Pancreas (tissue), 10 donors: ENCODE data around the gene TRPC4AP. TPM values are rescaled to one million over a fixed set of nuclear protein-coding genes. Genes with fewer than 3 reads are reported as not detected.

ENCODE experiments used
- ATAC-seq, 4 donors: fragments of 200-7000 bp; cut with Tn5 transposase; one replicate each; pipeline versions ENCODE4 v1.8.0 to v1.9.1; 2020; ENCODE audit warnings: mild to moderate bottlenecking in 4 of 4, moderate library complexity in 4 of 4
- DNase-seq, 6 donors: peaks; one replicate each; pipeline ENCODE4 v3.0.0-alpha.2; 2020
- FAIRE-seq: peaks from 2 replicates; lab custom pipeline; 2012; peaks lifted over from hg19 to GRCh38; lab: Jason Lieb, UNC
- H3K27ac ChIP-seq, 4 donors: fragments of 200-600 bp; sonication (generic); 1 replicate in 3 of 4; 2 replicates in 1 of 4; pipeline versions ENCODE4 v1.5.0 to v1.8.0; 2020
- H3K27me3 ChIP-seq, 4 donors: fragments of 200-600 bp; one replicate each; pipeline ENCODE4 v1.8.0; 2021
- H3K36me3 ChIP-seq, 3 donors: fragments of 200-600 bp; sonication (generic) in 1 of 3; one replicate each; pipeline versions ENCODE4 v1.5.0 to v1.8.0; 2020 to 2021
- H3K4me1 ChIP-seq, 3 donors: fragments of 200-600 bp; one replicate each; pipeline ENCODE4 v1.8.0; 2021
- H3K4me3 ChIP-seq, 4 donors: fragments of 200-600 bp; sonication (generic) in 2 of 4; one replicate each; pipeline versions ENCODE4 v1.5.0 to v1.8.0; 2020 to 2021
- H3K9me3 ChIP-seq, 4 donors: fragments of 200-600 bp; one replicate each; pipeline ENCODE4 v1.8.0; 2021
- CTCF ChIP-seq, 4 donors: fragments of 200-600 bp; sonication (generic) in 3 of 4; IDR thresholded peaks; one replicate each; pipeline versions ENCODE4 v1.5.0 to v1.8.0; 2021; ENCODE audit warnings: antibody characterized with exemption in 4 of 4
- WGBS, 2 donors: extraction: QIAGEN DNeasy Blood & Tissue Kit; methylation state at CpG; one replicate each; pipeline ENCODE4 v1.1.7; 2013; 5-methylcytosine and 5-hydroxymethylcytosine counted together
- intact Hi-C, 3 donors: fragments of 100-400 bp; cut with DNase I; formaldehyde crosslinking; loops; one replicate each; pipeline versions ENCODE4 v1.11.1 to v1.14.2; 2022
- polyA plus RNA-seq, 2 donors: library from polyadenylated mRNA; stranded (reverse); fragments of 200-250 nt; gene quantifications; one replicate each; pipeline ENCODE4 v1.2.3, GENCODE V29; 2013
- total RNA-seq, 6 donors: library from RNA; stranded (reverse); fragmentation: NEBNext Ultra II Directional in 4 of 6; extraction: Animal tissue kit (Norgen Biotek cat#: 25700) in 4 of 6; gene quantifications; one replicate each; pipeline versions ENCODE4 v1.2.1 to v1.2.4, GENCODE V29; 2021 to 2023
- donor health status: healthy with polysubstance abuse.
- donor health status: DM: no; HTN: no; CAD: no; lungs with moderate emphysema.
- donor health status: DM: no; HTN: no; CAD: no.
- donor health status: control.
- donor health status: control.
- donor health status: Bipolar disorder and iron deficiency.
- donor health status: DM: yes; HTN: yes; CAD: no.
- donor health status: DM: no; HTN: no; CAD: no.
- donor health status: DM: no; HTN: no; CAD: no.
- donor health status: DM: yes; HTN: yes; CAD: no.

The TRPC4AP gene
- total and polyA plus RNA-seq, 8 donors: 30.7 to 43.1 (median 34.0) TPM

DNA sequence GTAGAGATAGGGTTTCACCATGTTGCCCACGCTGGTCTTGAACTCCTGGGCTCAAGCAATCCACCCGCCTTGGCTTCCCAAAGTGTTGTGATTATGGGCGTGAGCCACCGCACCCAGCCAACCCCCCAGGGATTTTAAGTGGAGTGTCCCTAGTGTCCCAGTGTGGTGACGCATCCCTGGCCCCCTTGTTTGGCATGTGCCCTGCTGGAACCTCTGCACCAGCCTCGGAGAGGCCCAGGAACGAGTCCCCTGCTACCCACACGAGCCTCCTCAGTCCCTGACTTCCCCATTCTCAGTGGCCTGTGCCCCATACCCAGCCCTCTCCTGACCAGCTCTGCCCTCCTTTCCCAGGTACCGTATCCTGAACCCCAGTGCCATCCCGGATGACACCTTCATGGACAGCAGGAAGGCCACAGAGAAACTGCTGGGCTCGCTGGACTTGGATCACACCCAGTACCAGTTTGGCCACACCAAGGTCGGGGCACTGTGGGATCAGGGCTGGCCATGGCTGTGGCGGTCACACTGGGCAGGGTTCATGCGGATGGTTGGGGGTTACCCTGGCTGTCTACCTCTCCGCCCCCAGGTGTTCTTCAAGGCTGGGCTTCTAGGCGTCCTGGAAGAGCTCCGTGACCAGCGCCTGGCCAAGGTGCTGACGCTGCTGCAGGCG, 99.7 kb downstream of the TRPC4AP start:
- H3K9me3 ChIP-seq: no peaks in the 10 kb centered on the region
- no peaks in the 10 kb centered on the region for H3K27me3 ChIP-seq
- H3K4me3 ChIP-seq: no peak overlapping the region
- DNase-seq (no peak), FAIRE-seq (no peak), ATAC-seq (no peak)
- intact Hi-C loops: no loop called here
- no peak overlapping the region for H3K27ac ChIP-seq
- H3K4me1 ChIP-seq: no peaks in the 10 kb centered on the region
- 95 to 97% methylated on average over 20 of the region's 20 CpGs for WGBS, 2 donors
- peaks cover 0 to 22% (median 0%) of the 10 kb centered on the region in 3 donors for H3K36me3 ChIP-seq
- no peak for TF ChIP-seq CTCF (IDR thresholded peaks at IDR 0.05)

- Histone ChIP-seq H3K27ac (no peak overlapping the region), H3K36me3 (peaks cover 0 to 13% (median 0%) of the 10 kb centered on the region in 3 donors), H3K4me1 (no peaks in the 10 kb centered on the region), H3K4me3 (no peak overlapping the region), H3K9me3 (no peaks in the 10 kb centered on the region), H3K27me3 (no peaks in the 10 kb centered on the region)
- WGBS, 2 donors: 87% methylated on average over 18 of the region's 18 CpGs
- ATAC-seq: no peak
- intact Hi-C loops: no loop called here
- FAIRE-seq: no peak
- no peak for TF ChIP-seq CTCF (IDR thresholded peaks at IDR 0.05)
- peak in 1 of 6 donors; percentile 54 for DNase-seq
Measured at GRCh38 chr20:34990661-34991214, 101.9 kb downstream of the TRPC4AP start.

GRCh38 chr20:34990231-34990630, 102.4 kb downstream of the TRPC4AP start:
- H3K27ac ChIP-seq: no peak overlapping the region
- H3K4me3 ChIP-seq: no peak overlapping the region
- intact Hi-C loops: no loop called here
- H3K4me1 ChIP-seq: no peaks in the 10 kb centered on the region
- no peak for FAIRE-seq
- no peak for TF ChIP-seq CTCF (IDR thresholded peaks at IDR 0.05)
- no peaks in the 10 kb centered on the region for H3K27me3 ChIP-seq
- no peak for ATAC-seq
- 77% methylated on average over 11 of the region's 11 CpGs for WGBS, 2 donors
- H3K36me3 ChIP-seq: peaks cover 0 to 8% (median 0%) of the 10 kb centered on the region in 3 donors
- H3K9me3 ChIP-seq: no peaks in the 10 kb centered on the region
- no peak for DNase-seq

DNA sequence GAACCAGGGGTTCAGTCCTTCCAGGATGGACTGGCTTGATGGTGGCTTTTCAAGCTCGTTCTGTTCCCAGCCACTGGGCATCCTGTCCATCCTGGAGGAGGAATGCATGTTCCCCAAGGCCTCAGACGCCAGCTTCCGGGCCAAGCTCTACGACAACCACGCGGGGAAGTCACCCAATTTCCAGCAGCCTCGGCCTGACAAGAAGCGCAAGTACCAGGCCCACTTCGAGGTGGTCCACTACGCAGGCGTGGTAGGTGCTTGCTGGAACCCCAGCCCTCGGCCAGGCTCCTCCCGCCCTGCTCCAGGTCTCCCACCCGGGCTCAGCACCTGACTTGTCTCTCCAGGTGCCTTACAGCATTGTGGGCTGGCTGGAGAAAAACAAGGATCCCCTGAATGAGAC, 102.9 kb downstream of the TRPC4AP start:
- WGBS, 2 donors: 86 to 93% methylated on average over 14 of the region's 14 CpGs

More for the DNA sequence above, 102.9 kb downstream of the TRPC4AP start:
- H3K4me3 ChIP-seq: no peak overlapping the region
- TF ChIP-seq CTCF (IDR thresholded peaks at IDR 0.05): no peak
- H3K9me3 ChIP-seq: no peaks in the 10 kb centered on the region
- no peaks in the 10 kb centered on the region for H3K4me1 ChIP-seq
- H3K27ac ChIP-seq: no peak overlapping the region
- intact Hi-C loops: no loop called here
- DNase-seq (peak in 1 of 6 donors; percentile 58), FAIRE-seq (no peak), ATAC-seq (no peak)
- peaks cover 0 to 7% (median 0%) of the 10 kb centered on the region in 3 donors for H3K36me3 ChIP-seq
- H3K27me3 ChIP-seq: no peaks in the 10 kb centered on the region
